ENCODE results near the gene CYP2C19. TPM values are rescaled to one million over a fixed set of nuclear protein-coding genes. Genes with fewer than 3 reads are reported as not detected.
"Not testable (repeated sequence)": the region's sequence is repeated elsewhere in the genome, so short reads cannot be mapped to it uniquely, and the experiment has no call there.

CYP2C19 gene
- total RNA-seq, 1 donor from 2014 or later: 3.7 TPM

DNA sequence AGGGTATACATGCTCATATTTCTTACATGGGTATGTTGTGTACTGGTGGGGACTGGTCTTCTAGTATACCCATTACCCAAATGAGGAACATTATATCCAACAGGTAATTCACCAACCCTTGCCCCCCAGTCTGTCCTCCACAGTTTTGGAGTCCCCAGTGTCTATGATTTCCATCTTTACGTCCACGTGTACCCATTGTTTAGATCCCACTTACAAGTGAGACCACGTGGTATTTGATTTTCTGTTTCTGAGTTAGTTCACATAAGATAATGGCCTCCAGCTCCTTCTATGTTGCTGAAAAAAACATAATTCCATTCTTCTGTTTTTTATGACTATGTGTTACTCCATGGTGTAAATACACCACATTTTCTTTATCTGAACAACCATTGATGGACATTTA lies 126.6 kb downstream of the CYP2C19 start:
- Mint-ChIP-seq H3K4me3 (no peak overlapping the region), H3K36me3 (no peaks in the 10 kb centered on the region), H3K27me3 (peaks cover 3% of the 10 kb centered on the region), H3K4me1 (ENCODE audit: unreplicated experiment) (no peaks in the 10 kb centered on the region), H3K27ac (no peak overlapping the region), H3K9me3 (no peaks in the 10 kb centered on the region)
- DNase-seq (ENCODE audit: extremely low spot score, unreplicated experiment): no peak
- TF ChIP-seq, protein P1, sequence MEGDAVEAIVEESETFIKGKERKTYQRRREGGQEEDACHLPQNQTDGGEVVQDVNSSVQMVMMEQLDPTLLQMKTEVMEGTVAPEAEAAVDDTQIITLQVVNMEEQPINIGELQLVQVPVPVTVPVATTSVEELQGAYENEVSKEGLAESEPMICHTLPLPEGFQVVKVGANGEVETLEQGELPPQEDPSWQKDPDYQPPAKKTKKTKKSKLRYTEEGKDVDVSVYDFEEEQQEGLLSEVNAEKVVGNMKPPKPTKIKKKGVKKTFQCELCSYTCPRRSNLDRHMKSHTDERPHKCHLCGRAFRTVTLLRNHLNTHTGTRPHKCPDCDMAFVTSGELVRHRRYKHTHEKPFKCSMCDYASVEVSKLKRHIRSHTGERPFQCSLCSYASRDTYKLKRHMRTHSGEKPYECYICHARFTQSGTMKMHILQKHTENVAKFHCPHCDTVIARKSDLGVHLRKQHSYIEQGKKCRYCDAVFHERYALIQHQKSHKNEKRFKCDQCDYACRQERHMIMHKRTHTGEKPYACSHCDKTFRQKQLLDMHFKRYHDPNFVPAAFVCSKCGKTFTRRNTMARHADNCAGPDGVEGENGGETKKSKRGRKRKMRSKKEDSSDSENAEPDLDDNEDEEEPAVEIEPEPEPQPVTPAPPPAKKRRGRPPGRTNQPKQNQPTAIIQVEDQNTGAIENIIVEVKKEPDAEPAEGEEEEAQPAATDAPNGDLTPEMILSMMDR (conservative IDR thresholded peaks at IDR 0.05): no peak

GRCh38 chr10:94890264-94891022 lies 128.0 kb downstream of the CYP2C19 start:
- no peaks in the 10 kb centered on the region for H3K36me3 Mint-ChIP-seq

DNA sequence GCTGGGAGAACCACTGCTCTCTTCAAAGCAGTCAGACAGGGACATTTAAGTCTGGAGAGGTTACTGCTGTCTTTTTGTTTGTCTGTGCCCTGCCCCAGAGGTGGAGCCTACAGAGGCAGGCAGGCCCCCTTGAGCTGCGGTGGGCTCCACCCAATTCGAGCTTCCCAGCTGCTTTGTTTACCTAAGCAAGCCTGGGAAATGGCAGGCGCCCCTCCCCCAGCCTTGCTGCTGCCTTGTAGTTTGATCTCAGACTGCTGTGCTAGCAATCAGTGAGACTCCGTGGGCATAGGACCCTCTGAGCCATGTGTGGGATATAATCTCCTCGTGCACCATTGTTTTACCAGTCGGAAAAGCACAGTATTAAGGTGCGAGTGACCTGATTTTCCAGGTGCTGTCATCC lies 135.9 kb downstream of the CYP2C19 start:
- not testable (repeated sequence) for H3K27me3 Mint-ChIP-seq

More at GRCh38 chr10:94890264-94891022, 128.0 kb downstream of the CYP2C19 start:
- Mint-ChIP-seq H3K4me3 (no peak overlapping the region), H3K9me3 (no peaks in the 10 kb centered on the region), H3K4me1 (ENCODE audit: unreplicated experiment) (no peaks in the 10 kb centered on the region), H3K27ac (no peak overlapping the region), H3K27me3 (peaks cover 3% of the 10 kb centered on the region)
- TF ChIP-seq, protein P1 (conservative IDR thresholded peaks at IDR 0.05): no peak
- DNase-seq (ENCODE audit: extremely low spot score, unreplicated experiment): no peak

GRCh38 chr10:94902080-94902479 lies 139.6 kb downstream of the CYP2C19 start:
- Mint-ChIP-seq H3K9me3 (no peaks in the 10 kb centered on the region), H3K36me3 (no peaks in the 10 kb centered on the region), H3K4me1 (ENCODE audit: unreplicated experiment) (no peaks in the 10 kb centered on the region), H3K27ac (no peak overlapping the region), H3K4me3 (no peak overlapping the region), H3K27me3 (no peaks in the 10 kb centered on the region)
- TF ChIP-seq, protein P1 (conservative IDR thresholded peaks at IDR 0.05): no peak
- no peak for DNase-seq (ENCODE audit: extremely low spot score, unreplicated experiment)

More for the DNA sequence above, 135.9 kb downstream of the CYP2C19 start:
- H3K4me3 Mint-ChIP-seq; H3K4me1 Mint-ChIP-seq (ENCODE audit: unreplicated experiment); H3K36me3 Mint-ChIP-seq; H3K9me3 Mint-ChIP-seq; DNase-seq (ENCODE audit: extremely low spot score, unreplicated experiment); H3K27ac Mint-ChIP-seq: not testable (repeated sequence)

GRCh38 chr10:94902570-94902969 lies 140.1 kb downstream of the CYP2C19 start:
- Mint-ChIP-seq H3K27me3 (no peaks in the 10 kb centered on the region), H3K9me3 (no peaks in the 10 kb centered on the region), H3K36me3 (no peaks in the 10 kb centered on the region), H3K27ac (no peak overlapping the region), H3K4me3 (no peak overlapping the region), H3K4me1 (ENCODE audit: unreplicated experiment) (no peaks in the 10 kb centered on the region)
- TF ChIP-seq, protein P1 (conservative IDR thresholded peaks at IDR 0.05): no peak
- DNase-seq (ENCODE audit: extremely low spot score, unreplicated experiment): no peak

Other genes starting within 250 kb of the CYP2C19 start
- gene HELLS, start 216.9 kb upstream of the CYP2C19 start, total RNA-seq (ENCODE audit: low replicate concordance): 46.2 and 102 TPM in 2 replicates
- gene CYP2C18, start 79.0 kb upstream of the CYP2C19 start, total RNA-seq (ENCODE audit: low replicate concordance): 1.8 and 2.0 TPM in 2 replicates
- 1.5 and 2.8 TPM in 2 replicates for gene CYP2C9, start 176.0 kb downstream of the CYP2C19 start, total RNA-seq (ENCODE audit: low replicate concordance)

Data from type B pancreatic cell (in vitro differentiated cells).